ENCODE measurements around the gene SPINK4. TPM values are rescaled to one million over a fixed set of nuclear protein-coding genes. Genes with fewer than 3 reads are reported as not detected.

The SPINK4 gene
- polyA plus RNA-seq, 1 donor from 2014 or later, result not detected

DNA sequence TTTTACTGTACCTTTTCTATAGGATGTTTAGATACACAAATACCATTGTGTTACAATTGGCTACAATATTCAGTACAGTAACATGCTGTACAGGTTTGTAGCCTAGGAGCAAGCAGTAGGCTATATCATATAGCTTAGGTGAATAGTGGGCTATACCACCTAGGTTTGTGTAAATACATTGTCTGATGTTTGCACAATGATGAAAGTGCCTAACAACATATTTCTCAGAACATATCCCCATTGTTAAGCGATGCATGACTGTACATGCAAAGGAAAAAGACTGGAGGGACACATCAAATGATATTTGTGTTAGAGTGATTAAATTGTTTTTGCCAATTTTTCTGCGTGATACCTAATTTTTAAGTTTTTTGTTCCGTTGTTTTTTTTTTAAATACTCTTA, 30.2 kb downstream of the SPINK4 start:
- H3K36me3 ChIP-seq (ENCODE audit: insufficient read depth, low read length), result peaks cover 6% of the 10 kb centered on the region
- no peaks in the 10 kb centered on the region for H3K9me3 ChIP-seq (ENCODE audit: low read length)
- no peak overlapping the region for H3K4me2 ChIP-seq (ENCODE audit: low read length)
- H3F3A ChIP-seq (ENCODE audit: insufficient read depth, low read length, poor library complexity, severe bottlenecking), result no peaks in the 10 kb centered on the region
- H3K9me2 ChIP-seq (ENCODE audit: insufficient read depth, low read length), result no peaks in the 10 kb centered on the region
- no peak overlapping the region for H3K27ac ChIP-seq (ENCODE audit: low read length)
- no peak overlapping the region for H3K4me3 ChIP-seq (ENCODE audit: low read length)
- no peak for TF ChIP-seq SMC3 (conservative IDR thresholded peaks at IDR 0.05; ENCODE audit: poor library complexity)
- no peak for TF ChIP-seq RAD21 (conservative IDR thresholded peaks at IDR 0.05)
- TF ChIP-seq EP300 (conservative IDR thresholded peaks at IDR 0.05; ENCODE audit: poor library complexity, severe bottlenecking), result no peak
- no peak for TF ChIP-seq EZH2 (IDR thresholded peaks at IDR 0.05; ENCODE audit: borderline replicate concordance, insufficient read depth, low read length, poor library complexity, severe bottlenecking)
- no peak for TF ChIP-seq TAF1 (IDR thresholded peaks at IDR 0.05; ENCODE audit: low read depth)
- H3K9ac ChIP-seq (ENCODE audit: low read length), result no peak overlapping the region
- H2AFZ ChIP-seq (ENCODE audit: low read depth, low read length), result no peak overlapping the region
- H4K20me1 ChIP-seq (ENCODE audit: insufficient read depth), result no peaks in the 10 kb centered on the region
- peaks cover 7% of the 10 kb centered on the region for H3K79me2 ChIP-seq (replicated peaks; ENCODE audit: insufficient read depth, low read length)
- no peaks in the 10 kb centered on the region for H3K27me3 ChIP-seq (ENCODE audit: insufficient read depth, low read depth, low read length)

- no peak overlapping the region for H3K4me2 ChIP-seq (ENCODE audit: low read length)
- H2AFZ ChIP-seq (ENCODE audit: low read depth, low read length), result no peak overlapping the region
- no peaks in the 10 kb centered on the region for H3K9me2 ChIP-seq (ENCODE audit: insufficient read depth, low read length)
- H3K27me3 ChIP-seq (ENCODE audit: insufficient read depth, low read depth, low read length), result no peaks in the 10 kb centered on the region
- no peaks in the 10 kb centered on the region for H3K79me2 ChIP-seq (replicated peaks; ENCODE audit: insufficient read depth, low read length)
- no peaks in the 10 kb centered on the region for H3K9me3 ChIP-seq (ENCODE audit: low read length)
- no peak overlapping the region for H3K4me3 ChIP-seq (ENCODE audit: low read length)
- H3K9ac ChIP-seq (ENCODE audit: low read length), result no peak overlapping the region
- H4K20me1 ChIP-seq (ENCODE audit: insufficient read depth), result no peaks in the 10 kb centered on the region
- no peak overlapping the region for H3K27ac ChIP-seq (ENCODE audit: low read length)
- H3F3A ChIP-seq (ENCODE audit: insufficient read depth, low read length, poor library complexity, severe bottlenecking), result no peaks in the 10 kb centered on the region
- H3K36me3 ChIP-seq (ENCODE audit: insufficient read depth, low read length), result peaks cover 6% of the 10 kb centered on the region
- TF ChIP-seq MXI1 (conservative IDR thresholded peaks at IDR 0.05; ENCODE audit: poor library complexity, severe bottlenecking), result no peak
- TF ChIP-seq RAD21 (conservative IDR thresholded peaks at IDR 0.05), result no peak
- no peak for TF ChIP-seq REST (IDR thresholded peaks at IDR 0.05; ENCODE audit: borderline replicate concordance)
- TF ChIP-seq SMC3 (conservative IDR thresholded peaks at IDR 0.05; ENCODE audit: poor library complexity), result no peak
- TF ChIP-seq CTCF (IDR thresholded peaks at IDR 0.05; ENCODE audit: poor library complexity, severe bottlenecking), result no peak
- TF ChIP-seq POLR2AphosphoS5 (IDR thresholded peaks at IDR 0.05), result no peak
- TF ChIP-seq EP300 (conservative IDR thresholded peaks at IDR 0.05; ENCODE audit: poor library complexity, severe bottlenecking), result no peak
- no peak for TF ChIP-seq EZH2 (IDR thresholded peaks at IDR 0.05; ENCODE audit: borderline replicate concordance, insufficient read depth, low read length, poor library complexity, severe bottlenecking)
- TF ChIP-seq TAF1 (IDR thresholded peaks at IDR 0.05; ENCODE audit: low read depth), result no peak
Observed at GRCh38 chr9:33272061-33272460, 32.1 kb downstream of the SPINK4 start.

Data from neural cell (in vitro differentiated cells).